Astrocyte (in vitro differentiated cells and primary cell): Measurements from ENCODE around the gene CDRT4. TPM values are rescaled to one million over a fixed set of nuclear protein-coding genes. Genes with fewer than 3 reads are reported as not detected.

Experiments used
- DNase-seq: peaks from one replicate; pipeline ENCODE4 v3.0.0-alpha.2; 2010; ENCODE audit warnings: low read depth
- FAIRE-seq: peaks from 2 replicates; lab custom pipeline; 2011; peaks lifted over from hg19 to GRCh38; lab: Jason Lieb, UNC
- H2AFZ ChIP-seq: 2 replicates; pipeline ENCODE4 v1.6.0; 2012; ENCODE audit warnings: low read depth, low read length, inconsistent platforms
- H3K27ac ChIP-seq: 2 replicates; pipeline ENCODE4 v1.5.1; 2011; ENCODE audit warnings: low read depth, low read length, inconsistent platforms
- H3K27me3 ChIP-seq: 2 replicates; pipeline ENCODE4 v1.6.0; 2011; ENCODE audit warnings: low read length, inconsistent platforms; ENCODE audit not compliant: insufficient read depth
- H3K36me3 ChIP-seq: 2 replicates; pipeline ENCODE4 v1.5.1; 2011; ENCODE audit warnings: low read length, inconsistent platforms; ENCODE audit not compliant: insufficient read depth
- H3K4me1 ChIP-seq: 2 replicates; pipeline ENCODE4 v1.5.1; 2011; ENCODE audit warnings: low read length, inconsistent platforms; ENCODE audit not compliant: insufficient read depth
- H3K4me2 ChIP-seq: 2 replicates; pipeline ENCODE4 v1.6.0; 2012; ENCODE audit warnings: low read length, inconsistent platforms
- H3K4me3 ChIP-seq: 2 replicates; pipeline ENCODE4 v1.5.1; 2011; ENCODE audit warnings: low read depth, mild to moderate bottlenecking, low read length, inconsistent platforms; ENCODE audit not compliant: insufficient read depth
- H3K79me2 ChIP-seq: 2 replicates; pipeline ENCODE4 v1.6.0; 2012; ENCODE audit warnings: mild to moderate bottlenecking, low read length, inconsistent platforms; ENCODE audit not compliant: insufficient read depth
- H3K9ac ChIP-seq: 2 replicates; pipeline ENCODE4 v1.6.0; 2012; ENCODE audit warnings: mild to moderate bottlenecking, low read length, inconsistent platforms
- H3K9me3 ChIP-seq: 2 replicates; pipeline ENCODE4 v1.5.1; 2012; ENCODE audit warnings: low read depth, mild to moderate bottlenecking, low read length, inconsistent platforms; ENCODE audit not compliant: insufficient read depth
- H4K20me1 ChIP-seq: 2 replicates; pipeline ENCODE4 v1.6.0; 2012; ENCODE audit warnings: low read length, inconsistent platforms; ENCODE audit not compliant: insufficient read depth
- H3K27ac Mint-ChIP-seq: one replicate; pipeline ENCODE4 v1.8.0; 2021; ENCODE audit warnings: mild to moderate bottlenecking, mixed read lengths; ENCODE audit not compliant: unreplicated experiment
- H3K27me3 Mint-ChIP-seq: one replicate; pipeline ENCODE4 v1.8.0; 2021; ENCODE audit warnings: low read depth, mixed read lengths; ENCODE audit not compliant: unreplicated experiment
- H3K36me3 Mint-ChIP-seq: one replicate; pipeline ENCODE4 v1.8.0; 2021; ENCODE audit warnings: low read depth, mixed read lengths; ENCODE audit not compliant: unreplicated experiment
- H3K4me1 Mint-ChIP-seq: one replicate; pipeline ENCODE4 v1.8.0; 2021; ENCODE audit warnings: low read depth, mixed read lengths; ENCODE audit not compliant: unreplicated experiment
- H3K4me3 Mint-ChIP-seq: one replicate; pipeline ENCODE4 v1.8.0; 2021; ENCODE audit warnings: mild to moderate bottlenecking, moderate library complexity, mixed read lengths; ENCODE audit not compliant: unreplicated experiment
- H3K9me3 Mint-ChIP-seq: one replicate; pipeline ENCODE4 v1.8.0; 2021; ENCODE audit warnings: mild to moderate bottlenecking, mixed read lengths; ENCODE audit not compliant: unreplicated experiment
- EZH2 ChIP-seq: IDR thresholded peaks from 2 replicates; pipeline ENCODE4 v1.6.1; 2012; ENCODE audit warnings: mild to moderate bottlenecking, low read length, inconsistent platforms; ENCODE audit not compliant: insufficient read depth
- total RNA-seq: library from RNA; stranded (reverse); gene quantifications from 2 replicates; pipeline ENCODE4 v1.2.1, GENCODE V29; 2021
- TF ChIP-seq, protein P1 (sequence below): IDR thresholded peaks from 2 replicates; pipeline ENCODE4 v1.5.1; 2011; ENCODE audit warnings: low read depth, mild to moderate bottlenecking, inconsistent platforms, low read length, moderate library complexity; ENCODE audit not compliant: insufficient read depth

Gene CDRT4
- total RNA-seq, 1 donor from 2014 or later = 8.8 TPM

DNA sequence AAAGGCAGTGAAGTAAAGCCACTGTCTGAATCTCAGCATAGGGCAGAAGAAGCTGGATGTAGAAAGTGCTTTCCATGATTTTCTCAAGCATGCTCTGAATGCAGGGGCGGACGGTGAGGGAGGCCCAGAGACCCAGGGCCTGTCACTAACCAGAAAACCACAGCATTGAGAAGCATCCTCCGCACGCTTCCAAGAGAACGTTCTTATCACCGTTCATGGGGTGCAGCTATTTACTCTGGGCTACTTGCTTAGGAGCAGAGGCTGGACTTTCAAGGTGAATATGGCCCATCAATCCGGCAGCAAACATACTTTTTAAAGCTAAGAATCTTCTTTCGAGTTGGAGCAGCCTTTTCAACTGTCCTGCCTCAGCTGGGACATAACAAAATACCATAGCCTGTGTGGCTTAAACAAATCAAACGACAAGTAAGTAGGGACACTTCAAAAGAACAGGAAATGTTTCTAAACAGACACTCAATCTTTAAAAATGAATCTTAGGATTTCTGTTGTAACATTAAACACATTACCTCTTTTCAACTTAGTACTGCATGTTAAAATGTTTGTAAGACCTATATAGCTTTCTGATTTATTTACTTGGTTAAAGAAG, 46.5 kb upstream of the CDRT4 start:
- peak; percentile 60 for FAIRE-seq
- Mint-ChIP-seq H3K9me3 (peaks cover 23% of the 10 kb centered on the region), H3K27ac (peak overlapping the region; percentile 35), H3K27me3 (no peaks in the 10 kb centered on the region), H3K4me3 (no peak overlapping the region), H3K4me1 (peaks cover 50% of the 10 kb centered on the region), H3K36me3 (peaks cover 35% of the 10 kb centered on the region)
- Histone ChIP-seq H3K4me3 (no peak overlapping the region), H3K27ac (peak overlapping the region; percentile 60), H2AFZ (no peak overlapping the region), H3K27me3 (no peaks in the 10 kb centered on the region), H3K36me3 (peaks cover 19% of the 10 kb centered on the region), H3K79me2 (peaks cover 20% of the 10 kb centered on the region), H4K20me1 (peaks cover 12% of the 10 kb centered on the region), H3K9me3 (peaks cover 18% of the 10 kb centered on the region), H3K4me1 (peaks cover 30% of the 10 kb centered on the region), H3K9ac (peak overlapping the region; percentile 42), H3K4me2 (peak overlapping the region; percentile 31)
- TF ChIP-seq, protein P1, sequence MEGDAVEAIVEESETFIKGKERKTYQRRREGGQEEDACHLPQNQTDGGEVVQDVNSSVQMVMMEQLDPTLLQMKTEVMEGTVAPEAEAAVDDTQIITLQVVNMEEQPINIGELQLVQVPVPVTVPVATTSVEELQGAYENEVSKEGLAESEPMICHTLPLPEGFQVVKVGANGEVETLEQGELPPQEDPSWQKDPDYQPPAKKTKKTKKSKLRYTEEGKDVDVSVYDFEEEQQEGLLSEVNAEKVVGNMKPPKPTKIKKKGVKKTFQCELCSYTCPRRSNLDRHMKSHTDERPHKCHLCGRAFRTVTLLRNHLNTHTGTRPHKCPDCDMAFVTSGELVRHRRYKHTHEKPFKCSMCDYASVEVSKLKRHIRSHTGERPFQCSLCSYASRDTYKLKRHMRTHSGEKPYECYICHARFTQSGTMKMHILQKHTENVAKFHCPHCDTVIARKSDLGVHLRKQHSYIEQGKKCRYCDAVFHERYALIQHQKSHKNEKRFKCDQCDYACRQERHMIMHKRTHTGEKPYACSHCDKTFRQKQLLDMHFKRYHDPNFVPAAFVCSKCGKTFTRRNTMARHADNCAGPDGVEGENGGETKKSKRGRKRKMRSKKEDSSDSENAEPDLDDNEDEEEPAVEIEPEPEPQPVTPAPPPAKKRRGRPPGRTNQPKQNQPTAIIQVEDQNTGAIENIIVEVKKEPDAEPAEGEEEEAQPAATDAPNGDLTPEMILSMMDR = no peak
- TF ChIP-seq EZH2 = no peak
- peak; percentile 78 for DNase-seq

DNA sequence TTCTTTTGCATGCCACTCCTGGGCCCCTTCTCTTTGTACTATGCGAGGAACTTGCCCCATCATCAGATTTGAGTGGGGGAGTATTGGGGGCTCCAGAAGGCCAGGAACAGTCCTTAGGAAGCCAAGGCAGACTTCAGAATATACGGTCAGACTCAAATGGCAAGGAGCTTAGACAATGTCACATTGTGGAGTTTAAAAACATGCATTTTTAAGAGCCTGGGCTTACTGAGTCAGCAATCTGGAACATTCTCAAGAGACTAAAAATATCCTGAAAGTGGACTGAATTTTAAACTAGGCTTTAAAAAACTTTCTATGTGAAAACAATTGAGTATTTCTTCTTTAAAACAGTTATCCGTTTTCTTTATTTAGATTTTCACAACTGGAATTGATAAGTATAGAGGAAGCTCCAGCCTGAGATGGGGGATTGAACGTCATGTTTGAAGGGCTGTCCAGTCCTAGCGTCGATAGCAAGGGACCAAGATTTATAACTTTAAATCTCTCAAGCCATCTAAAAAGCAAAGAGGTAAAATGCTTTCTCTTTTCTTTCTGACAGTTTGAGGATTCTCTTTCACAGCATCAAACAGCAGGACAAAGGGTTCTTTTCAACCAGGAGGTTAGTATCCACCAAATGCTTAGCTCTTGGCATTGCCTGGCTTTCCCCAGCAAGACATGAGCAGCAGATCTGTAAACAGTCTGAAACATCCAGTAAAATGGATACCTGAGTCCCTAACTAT, 45.8 kb upstream of the CDRT4 start:
- Histone ChIP-seq H3K36me3 (peaks cover 13% of the 10 kb centered on the region), H3K4me2 (peak overlapping the region; percentile 31), H3K27ac (peak overlapping the region; percentile 60)

DNA sequence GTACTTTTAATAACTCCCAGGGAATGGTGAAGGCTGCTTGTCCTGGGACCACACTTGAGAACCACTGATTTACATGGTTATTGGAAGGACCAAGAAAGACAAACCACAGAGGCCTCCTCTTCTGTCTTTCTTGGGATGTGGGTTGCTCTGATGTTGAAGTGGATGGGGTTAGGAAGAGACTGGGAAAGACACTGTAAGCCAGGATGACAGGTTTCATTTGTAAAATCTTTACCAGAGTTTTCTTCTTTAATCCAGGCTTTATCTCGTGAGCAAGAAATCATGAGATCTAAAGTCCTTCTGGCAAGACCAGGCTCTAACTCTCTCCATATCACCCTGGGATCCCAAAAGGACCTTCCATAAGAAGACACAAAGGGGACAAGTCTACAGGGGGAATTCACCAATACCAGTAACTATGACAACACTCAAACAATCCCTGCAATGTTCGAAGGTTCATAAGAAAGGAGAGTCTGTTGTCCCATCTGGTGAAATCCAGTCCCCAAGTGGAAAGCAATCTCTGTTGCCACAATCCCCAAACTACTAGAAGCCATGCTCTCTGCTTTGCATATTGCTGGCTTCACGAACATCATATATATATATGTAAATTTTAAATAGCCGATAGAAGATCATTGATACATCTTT, 44.8 kb upstream of the CDRT4 start:
- H3K9ac ChIP-seq = no peak overlapping the region
- Mint-ChIP-seq H3K27me3 (no peaks in the 10 kb centered on the region), H3K27ac (no peak overlapping the region), H3K36me3 (peaks cover 34% of the 10 kb centered on the region), H3K4me1 (peaks cover 62% of the 10 kb centered on the region), H3K4me3 (no peak overlapping the region), H3K9me3 (peaks cover 19% of the 10 kb centered on the region)
- TF ChIP-seq, protein P1 = no peak
- no peak for TF ChIP-seq EZH2
- H3K4me3 ChIP-seq = no peak overlapping the region
- H2AFZ ChIP-seq = no peak overlapping the region
- peaks cover 30% of the 10 kb centered on the region for H3K4me1 ChIP-seq
- no peak overlapping the region for H3K27ac ChIP-seq
- H3K27me3 ChIP-seq = no peaks in the 10 kb centered on the region
- H4K20me1 ChIP-seq = peaks cover 12% of the 10 kb centered on the region
- no peak overlapping the region for H3K4me2 ChIP-seq
- no peak for DNase-seq
- FAIRE-seq = no peak
- peaks cover 11% of the 10 kb centered on the region for H3K36me3 ChIP-seq
- H3K79me2 ChIP-seq = peaks cover 10% of the 10 kb centered on the region
- H3K9me3 ChIP-seq = peaks cover 9% of the 10 kb centered on the region

More for the DNA sequence above, 45.8 kb upstream of the CDRT4 start:
- Mint-ChIP-seq H3K27ac (peak overlapping the region; percentile 92), H3K27me3 (no peaks in the 10 kb centered on the region), H3K4me1 (peaks cover 57% of the 10 kb centered on the region), H3K36me3 (peaks cover 33% of the 10 kb centered on the region), H3K9me3 (peaks cover 19% of the 10 kb centered on the region), H3K4me3 (peak overlapping the region; percentile 22)
- H3K79me2 ChIP-seq = peaks cover 18% of the 10 kb centered on the region
- peak overlapping the region; percentile 42 for H3K9ac ChIP-seq
- H4K20me1 ChIP-seq = peaks cover 12% of the 10 kb centered on the region
- no peak overlapping the region for H3K4me3 ChIP-seq
- FAIRE-seq (peak; percentile 74), DNase-seq (peak; percentile 72)
- peaks cover 15% of the 10 kb centered on the region for H3K9me3 ChIP-seq
- no peak overlapping the region for H2AFZ ChIP-seq
- no peak for TF ChIP-seq EZH2
- no peaks in the 10 kb centered on the region for H3K27me3 ChIP-seq
- peaks cover 30% of the 10 kb centered on the region for H3K4me1 ChIP-seq
